Measurements from ENCODE around the gene CYP24A1.

GRCh38 chr20:54119744-54120143 lies 54.0 kb downstream of the CYP24A1 start:
- TF ChIP-seq CTCF (IDR thresholded peaks at IDR 0.05; ENCODE audit: low read depth, low read length, poor library complexity, severe bottlenecking) (no peak), EZH2phosphoT487 (IDR thresholded peaks at IDR 0.05; ENCODE audit: borderline replicate concordance, low read length) (no peak)
